Stimulated activated CD4-positive, alpha-beta T cell treated with anti-CD3 and anti-CD28 coated beads, Interleukin-4, amount 100 ng/mL, for 48 hours (primary cell): ENCODE data around the gene CYP4F2.
"Not testable (repeated sequence)": the region's sequence is repeated elsewhere in the genome, so short reads cannot be mapped to it uniquely, and the experiment has no call there.

Experiments used
- DNase-seq, 2 donors: peaks; one replicate each; pipeline ENCODE4 v3.0.0-alpha.2; 2020; ENCODE audit warnings: low read depth in 2 of 2

Gene CYP4F2

DNA sequence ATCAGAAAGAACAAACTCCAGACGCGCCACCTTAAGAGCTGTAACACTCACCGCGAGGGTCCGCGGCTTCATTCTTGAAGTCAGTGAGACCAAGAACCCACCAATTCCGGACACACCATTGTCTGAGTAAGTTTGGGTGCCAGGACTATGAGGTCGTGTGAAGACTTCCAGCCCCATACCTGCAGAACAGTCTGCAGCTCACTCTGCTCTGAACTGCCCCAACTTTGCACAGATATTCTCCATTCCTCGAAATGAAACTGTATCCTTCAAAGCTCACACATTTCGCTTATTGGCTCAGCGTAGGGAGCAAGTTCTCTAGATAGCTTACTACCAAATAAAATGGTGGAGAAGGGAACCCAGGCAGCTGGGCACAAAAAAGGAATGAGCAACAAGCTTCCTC is 2.6 kb upstream of the CYP4F2 start:
- no peak for DNase-seq

DNA sequence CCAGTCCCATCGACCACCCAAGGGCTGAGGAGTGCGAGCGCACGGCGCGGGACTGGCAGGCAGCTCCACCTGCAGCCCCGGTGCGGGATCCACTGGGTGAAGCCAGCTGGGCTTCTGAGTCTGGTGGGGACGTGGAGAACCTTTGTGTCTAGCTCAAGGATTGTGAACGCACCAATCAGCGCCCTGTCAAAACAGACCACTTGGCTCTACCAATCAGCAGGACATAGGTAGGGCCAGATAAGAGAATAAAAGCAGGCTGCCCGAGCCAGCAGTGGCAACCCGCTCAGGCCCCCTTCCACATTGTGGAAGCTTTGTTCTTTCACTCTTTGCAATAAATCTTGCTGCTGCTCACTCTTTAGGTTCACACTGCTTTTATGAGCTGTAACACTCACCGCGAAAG is 2.2 kb upstream of the CYP4F2 start:
- not testable (repeated sequence) for DNase-seq

DNA sequence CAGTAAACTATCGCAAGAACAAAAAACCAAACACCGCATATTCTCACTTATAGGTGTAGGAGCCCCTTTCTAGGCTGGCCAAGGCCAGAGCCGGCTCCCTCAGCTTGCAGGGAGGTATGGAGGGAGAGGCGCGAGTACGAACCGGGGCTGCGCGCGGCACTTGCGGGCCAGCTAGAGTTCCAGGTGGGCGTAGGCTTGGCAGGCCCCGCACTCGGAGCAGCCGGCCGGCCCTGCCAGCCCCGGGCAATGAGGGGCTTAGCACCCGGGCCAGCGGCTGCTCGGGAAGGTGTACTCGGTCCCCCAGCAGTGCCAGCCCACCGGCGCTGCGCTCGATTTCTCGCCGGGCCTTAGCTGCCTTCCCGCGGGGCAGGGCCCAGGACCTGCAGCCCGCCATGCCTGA is 1.7 kb upstream of the CYP4F2 start:
- not testable (repeated sequence) for DNase-seq

DNA sequence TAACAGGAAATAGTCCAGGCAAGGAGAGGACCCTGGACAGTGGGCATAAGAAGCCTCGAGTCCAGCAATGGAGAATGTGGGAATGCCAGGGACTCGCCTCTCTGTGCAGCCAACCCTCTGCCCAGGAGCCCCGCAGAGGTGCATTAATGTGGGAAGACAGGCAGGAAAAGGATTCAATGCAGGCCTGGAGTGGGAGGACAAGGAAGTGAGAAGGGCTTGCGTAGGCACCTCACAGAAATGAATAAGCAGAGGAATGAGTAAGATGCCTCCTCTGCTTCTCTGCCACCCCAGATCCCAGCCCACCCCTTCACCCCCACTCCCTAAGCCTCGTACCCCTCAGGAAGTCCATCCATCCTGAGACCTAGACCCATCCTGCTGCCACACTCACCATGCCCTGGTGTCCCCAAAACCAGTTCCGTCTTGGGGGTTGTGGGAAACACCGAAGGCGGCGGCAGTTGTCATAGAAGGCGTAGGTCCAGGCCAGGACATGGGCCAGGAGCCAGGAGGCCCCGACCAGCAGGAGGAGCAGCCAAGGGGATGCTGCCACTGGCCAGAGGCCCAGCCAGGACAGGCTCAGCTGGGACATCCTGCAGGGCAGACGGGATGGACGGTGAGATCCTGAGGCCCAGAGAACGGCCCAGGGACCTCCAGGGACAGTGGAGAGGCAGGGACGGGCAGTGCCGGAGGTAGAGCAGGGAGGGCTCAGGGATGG is 692 bp downstream of the CYP4F2 start:
- no peak for DNase-seq

DNA sequence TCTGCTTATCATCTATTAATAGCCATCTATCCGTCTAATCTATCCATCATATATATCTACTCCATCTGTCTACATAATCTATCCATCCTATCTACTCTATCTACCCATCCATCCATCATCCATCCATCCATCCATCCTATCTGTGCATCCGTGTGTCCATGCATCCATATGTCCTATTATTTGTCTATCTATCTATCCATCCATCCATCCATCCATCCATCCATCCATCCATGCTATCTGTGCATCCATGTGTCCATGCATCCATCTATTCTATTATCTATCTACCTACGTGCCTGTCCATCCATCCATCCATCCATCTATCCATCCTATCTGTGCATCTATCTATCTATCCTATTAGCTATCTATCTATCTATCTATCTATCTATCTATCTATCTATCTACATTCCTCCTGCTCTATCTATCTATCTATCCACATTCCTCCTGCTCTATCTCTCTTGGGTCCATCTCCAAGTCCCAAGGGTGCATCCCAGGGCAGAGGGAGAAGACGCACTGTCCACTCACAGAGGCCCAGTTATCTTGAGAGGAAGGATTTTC is 1.9 kb downstream of the CYP4F2 start:
- no peak for DNase-seq

DNA sequence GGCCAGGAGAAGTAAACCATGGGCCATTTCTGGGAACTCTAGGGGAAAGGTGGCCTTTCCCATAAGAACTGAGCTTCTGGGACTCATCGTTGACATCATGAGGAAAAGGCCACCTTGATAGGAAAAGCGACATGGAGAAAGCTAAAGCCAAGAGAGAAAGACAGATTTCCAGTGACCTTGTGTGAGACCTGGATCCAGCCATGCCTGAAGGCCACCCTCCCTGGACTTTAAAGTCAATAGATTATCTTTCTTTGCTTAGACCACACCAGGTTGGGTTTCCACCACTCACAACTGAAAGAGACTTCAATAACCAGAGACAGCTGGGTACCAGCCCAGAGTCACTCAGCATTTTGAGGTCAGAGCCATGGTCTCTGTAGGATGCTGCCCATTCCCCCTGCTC is 3.5 kb downstream of the CYP4F2 start:
- DNase-seq = no peak

DNA sequence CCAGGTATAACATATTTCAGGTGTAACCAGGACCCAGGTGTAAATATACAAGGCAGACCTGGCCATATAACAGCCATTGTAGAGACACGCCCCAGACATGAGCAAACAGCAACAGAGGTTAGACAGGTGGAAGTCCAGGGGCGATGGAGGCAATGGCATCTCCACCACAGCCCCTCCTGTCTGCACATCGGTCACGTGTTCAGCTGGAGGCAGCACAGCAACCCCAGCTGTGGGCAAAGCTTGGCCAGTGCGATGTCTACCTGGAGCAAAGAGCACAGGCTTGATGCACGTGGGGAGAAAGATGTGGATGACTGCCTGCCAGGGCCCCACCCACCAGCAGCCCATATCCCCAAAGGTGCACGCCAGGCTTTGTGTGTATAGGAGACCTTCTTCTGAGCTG is 4.4 kb downstream of the CYP4F2 start:
- no peak for DNase-seq

DNA sequence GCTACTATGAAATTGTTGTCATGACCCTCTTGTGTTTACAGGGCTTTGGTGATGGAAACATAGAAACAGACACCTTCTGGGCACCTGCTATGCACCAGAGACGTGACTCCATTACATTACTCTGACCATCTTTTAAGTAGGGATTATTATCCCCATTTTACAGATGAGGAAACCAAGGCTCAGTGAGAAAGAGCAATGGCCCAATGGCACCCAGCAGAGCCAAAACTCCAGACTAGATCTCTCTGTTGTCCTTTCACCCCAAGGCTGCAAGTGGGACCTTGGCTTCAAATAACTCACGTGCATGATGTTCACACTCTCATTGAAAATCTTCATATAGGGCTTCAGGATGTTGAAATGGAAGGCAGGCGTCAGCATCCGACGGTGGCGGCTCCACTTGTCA is 5.9 kb downstream of the CYP4F2 start:
- DNase-seq = no peak

DNA sequence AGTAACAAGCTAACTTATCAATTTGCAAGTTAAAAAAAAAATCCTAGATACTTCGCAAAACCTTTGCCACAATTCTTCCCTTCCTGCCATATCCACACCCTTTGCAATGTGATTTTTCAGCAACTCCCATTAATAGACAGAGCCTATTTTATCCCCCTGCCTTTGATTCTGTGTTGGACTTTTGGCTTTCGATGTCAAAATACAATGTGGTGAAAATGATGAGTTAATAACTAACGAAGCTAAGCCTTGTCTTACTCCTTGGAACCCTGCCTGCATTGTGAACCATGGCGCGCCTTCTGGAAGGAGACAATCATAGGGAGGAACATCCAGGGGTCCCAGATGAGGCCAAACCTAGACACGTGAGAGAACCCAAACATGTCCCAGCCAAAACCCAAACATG is 6.4 kb downstream of the CYP4F2 start:
- DNase-seq = no peak

DNA sequence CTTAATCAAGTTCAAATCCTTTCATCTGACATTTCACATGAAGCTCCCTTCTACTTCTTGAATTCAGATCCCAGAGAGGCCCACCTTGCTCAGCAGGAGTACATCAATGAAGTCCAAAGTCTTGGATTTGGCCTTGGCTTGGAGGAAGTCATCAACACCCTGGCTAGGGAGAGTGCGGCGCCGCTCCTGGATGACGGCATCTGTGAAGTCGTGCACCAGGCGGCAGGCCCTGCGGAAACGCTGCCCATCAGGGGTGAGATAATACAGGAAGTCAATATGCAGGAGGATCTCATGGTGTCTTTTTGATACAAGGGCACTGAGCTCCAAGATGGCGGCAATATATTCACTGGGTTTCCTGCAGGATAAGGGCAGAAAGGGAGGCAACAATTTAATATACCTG is 8.5 kb downstream of the CYP4F2 start:
- not testable (repeated sequence) for DNase-seq

DNA sequence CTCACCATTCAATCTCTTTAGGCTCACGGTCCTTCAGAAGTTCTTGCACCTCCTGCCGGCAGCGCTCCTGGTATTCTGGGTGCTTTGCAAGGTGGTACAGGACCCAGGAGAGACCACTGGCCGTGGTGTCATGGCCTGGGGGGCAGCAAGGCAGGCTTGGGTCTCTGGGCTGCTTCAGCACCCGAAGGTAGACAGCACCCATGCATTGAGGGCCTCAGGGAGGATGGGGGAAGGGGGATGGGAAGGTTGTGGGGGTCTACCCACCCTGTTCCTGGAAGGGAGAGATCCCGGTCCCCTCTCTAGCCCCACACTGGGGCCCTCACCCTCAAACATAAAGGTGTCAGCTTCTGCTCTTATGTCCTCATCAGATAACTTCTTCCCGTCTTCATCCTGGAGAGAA is 12.0 kb downstream of the CYP4F2 start:
- DNase-seq = no peak

DNA sequence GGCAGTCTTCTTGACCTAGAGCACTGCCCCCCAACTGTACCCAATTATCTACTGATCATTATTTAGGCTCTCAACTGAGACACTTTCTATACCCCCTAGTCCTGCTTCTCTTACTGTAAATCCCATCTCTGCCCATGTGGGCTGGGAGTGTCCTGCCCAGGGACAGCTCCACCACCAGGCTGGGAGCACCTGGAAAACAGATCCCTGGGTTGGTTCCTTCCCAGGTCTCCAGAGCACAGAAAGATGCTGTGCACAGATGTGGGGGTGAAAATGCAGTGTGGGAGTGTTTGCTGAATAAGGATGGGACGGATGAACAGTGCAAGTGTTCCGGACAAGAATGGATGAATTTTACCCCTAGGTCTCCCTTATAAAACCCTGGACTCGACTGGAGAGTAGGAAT is 12.7 kb downstream of the CYP4F2 start:
- no peak for DNase-seq

DNA sequence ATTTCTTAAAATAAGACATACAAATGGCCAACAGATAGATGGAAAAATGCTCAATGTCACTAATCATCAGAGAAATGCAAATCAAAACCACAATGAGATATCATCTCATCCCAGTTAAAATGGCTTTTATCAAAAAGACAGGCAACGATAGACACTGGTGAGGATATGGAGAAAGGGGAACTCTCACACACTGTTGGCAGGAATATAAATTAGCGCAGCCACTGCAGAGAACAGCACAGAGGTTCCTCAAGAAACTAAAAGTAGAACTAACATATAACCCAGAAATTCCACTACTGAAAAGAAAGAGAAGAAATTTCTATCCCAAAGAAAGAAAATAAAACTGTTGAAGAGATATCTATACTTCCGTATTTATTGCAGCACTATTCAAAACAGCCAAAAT is 14.5 kb downstream of the CYP4F2 start:
- DNase-seq = not testable (repeated sequence)

DNA sequence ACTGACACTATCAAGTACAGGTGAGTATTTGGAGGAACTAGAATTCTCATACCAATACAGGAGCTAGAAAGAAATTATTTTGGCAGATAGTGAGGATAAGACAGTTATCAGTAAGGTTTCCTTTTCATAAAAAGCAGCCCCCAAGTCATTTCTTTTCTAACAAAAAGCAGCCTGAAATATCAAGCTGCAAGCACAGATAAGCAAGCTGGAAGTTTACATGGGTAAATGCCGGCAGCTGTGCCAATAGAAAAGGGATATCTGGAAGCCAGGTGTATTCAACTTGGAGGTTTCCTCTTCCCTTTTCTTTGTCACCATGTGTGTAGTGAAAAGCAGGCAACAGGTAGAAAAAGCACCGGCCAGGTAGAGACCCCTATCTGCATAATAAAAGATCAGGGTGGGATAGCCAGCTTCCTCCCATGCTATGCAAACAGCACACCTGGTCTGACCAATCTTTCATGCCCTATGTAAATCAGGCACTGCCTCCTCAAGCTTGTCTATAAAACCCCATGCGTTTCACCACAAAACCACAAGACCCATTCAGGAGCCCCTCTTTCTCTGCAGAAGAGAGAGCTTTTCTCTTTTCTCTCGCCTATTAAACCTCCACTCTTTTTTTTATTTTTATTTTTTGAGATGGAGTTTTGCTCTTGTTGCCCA is 22.9 kb downstream of the CYP4F2 start:
- no peak for DNase-seq

DNA sequence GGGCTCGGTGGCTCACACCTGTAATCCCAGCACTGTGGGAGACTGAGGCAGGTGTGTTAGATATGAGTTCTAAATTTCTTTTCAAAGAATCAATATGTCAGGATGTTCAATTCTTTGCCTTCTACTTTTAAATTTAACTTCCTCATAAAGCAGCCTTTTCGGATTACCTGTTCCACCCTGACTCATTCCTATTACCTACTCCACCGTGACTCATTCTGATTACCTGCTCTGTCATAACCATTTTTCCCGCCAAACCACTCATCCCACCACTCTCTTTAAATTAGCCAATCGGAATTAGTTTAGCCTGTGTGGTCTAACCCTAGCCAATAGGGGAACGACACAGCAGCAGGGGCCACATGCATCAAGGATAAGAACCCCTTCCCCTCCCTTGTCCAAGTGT is 24.1 kb downstream of the CYP4F2 start:
- not testable (repeated sequence) for DNase-seq

DNA sequence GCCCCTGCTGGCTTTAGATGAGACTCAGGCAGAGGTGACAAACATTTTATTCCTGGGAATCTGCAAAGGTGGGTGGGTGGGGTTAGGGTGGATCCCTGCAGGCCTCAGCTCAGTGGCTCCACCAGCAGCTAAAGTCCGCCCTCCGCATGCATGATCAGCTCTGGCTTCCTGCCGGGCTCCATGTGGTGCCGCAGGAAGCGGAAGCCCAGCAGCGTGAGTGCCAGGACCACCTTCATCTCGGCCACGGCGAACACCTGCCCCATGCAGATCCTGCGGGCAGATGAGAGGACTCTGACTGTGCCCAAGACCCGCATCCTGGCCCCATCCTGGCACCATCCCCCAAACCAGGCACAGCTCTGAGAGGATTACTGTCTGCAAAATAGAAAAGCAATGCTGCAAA is 26.3 kb downstream of the CYP4F2 start:
- DNase-seq = no peak

DNA sequence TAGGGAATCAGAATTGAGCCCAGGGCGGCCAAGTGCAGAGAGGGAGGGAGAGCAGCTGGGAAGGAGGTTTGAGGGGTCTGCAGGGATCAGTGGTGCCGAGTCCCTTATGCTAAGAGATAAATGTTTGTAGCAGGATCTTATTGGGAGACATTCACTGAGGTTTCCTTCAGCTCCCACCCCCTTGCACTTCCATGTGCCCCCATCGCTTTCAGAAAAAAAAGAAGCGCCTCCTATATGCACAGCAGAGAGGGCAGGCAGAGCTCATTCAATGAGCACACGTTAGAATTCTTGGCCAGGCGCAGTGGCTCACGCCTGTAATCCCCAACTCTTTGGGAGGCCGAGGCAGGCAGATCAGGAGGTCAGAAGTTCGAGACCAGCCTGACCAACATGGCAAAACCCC is 28.0 kb downstream of the CYP4F2 start:
- DNase-seq = no peak

DNA sequence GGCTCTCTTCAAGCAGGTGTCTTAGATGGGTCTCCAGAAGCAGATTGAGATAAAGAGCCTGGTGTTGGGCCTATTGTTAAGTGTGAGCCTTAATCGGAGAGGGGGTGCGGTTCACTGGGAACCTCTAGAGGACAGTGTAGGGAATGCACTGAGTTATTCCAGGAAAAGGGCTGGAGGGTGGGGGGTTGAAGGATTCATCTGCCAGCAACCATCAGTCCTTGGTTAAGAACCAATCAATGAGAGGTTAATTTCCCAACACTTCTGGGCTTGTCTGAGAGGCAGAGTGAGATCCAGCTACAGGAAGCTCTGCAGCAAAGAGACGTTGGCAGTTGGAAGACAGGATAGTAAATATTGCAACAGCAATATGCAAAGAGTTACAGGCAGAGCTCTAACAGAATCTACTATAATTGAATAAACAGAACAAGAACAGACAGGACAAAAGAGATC is 28.7 kb downstream of the CYP4F2 start:
- DNase-seq = peak in 1 of 2 donors; percentile 12

DNA sequence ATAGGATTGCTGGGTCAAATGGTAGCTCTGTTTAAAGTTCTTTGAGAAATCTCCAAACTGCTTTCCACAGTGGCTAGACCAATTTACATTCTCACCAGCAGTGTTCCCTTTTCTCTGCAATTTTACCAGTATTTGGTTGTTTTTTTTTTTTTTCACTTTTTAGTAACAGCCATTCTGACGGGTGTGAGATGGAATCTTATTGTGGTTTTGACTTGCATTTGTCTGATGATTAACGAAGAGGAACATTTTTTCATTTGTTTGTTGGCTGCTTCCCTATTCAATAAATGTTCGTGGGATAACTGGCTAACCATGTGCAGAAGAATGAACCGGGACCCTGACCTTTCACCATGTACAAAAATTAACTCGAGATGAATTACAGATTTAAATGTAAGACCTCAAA is 31.2 kb downstream of the CYP4F2 start:
- no peak for DNase-seq

DNA sequence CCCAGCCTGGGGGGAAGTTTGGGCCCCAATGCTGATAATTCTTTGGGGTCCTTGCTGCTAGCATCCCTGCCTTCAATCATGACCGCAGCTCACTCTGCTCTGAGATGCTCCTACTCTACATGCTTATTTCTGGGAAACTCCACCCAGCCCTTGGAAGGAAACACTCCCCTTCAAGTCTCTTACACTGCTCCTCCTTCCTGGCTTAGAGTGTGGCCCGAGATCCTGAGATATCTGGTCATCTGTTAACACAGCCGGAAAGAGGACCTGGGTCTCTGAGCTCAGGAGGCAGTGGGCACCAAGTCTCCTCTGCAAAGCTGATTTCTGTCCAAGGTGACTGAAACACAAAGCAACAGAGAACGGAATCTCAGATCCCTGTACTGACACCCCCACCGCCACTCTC is 33.0 kb downstream of the CYP4F2 start:
- no peak for DNase-seq

DNA sequence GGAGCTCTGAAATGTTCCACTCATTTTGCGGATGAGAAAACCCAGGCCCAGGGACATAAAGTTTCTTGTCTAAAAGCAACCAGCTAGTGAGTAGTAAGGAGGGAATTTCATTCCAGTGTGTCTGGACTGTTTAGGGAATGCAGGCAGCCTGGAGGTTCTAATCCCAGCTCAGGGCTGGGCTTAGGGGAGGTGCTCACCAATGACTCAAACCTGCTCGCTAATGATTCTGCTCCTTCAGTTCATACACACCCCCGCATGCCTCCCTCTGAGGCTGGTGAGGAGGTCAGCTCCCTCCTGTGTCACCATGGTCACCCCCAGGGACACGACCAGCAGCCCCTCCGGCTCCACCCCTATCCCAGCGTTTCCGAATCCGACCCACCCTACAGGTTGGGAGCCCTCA is 34.6 kb downstream of the CYP4F2 start:
- DNase-seq = no peak

DNA sequence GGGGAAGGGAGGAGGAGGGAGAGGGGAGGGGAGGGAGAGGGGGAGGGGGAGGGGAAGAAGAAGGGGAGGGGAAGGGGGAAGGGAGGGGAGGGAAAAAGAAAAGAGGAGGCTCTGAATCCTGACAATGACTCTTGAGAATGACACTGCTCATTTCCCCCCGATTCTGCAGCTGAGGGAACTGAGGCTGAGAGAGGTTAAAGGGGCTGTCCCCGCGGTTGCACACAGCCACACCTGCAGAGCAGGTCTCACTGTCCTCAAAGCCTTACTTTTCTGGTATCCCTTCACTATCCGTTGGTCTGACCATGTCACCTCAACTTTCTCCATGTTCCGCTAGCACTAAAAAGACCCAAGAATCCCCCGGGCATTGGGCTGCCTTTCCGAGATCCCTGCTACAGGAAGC is 35.4 kb downstream of the CYP4F2 start:
- DNase-seq = no peak

DNA sequence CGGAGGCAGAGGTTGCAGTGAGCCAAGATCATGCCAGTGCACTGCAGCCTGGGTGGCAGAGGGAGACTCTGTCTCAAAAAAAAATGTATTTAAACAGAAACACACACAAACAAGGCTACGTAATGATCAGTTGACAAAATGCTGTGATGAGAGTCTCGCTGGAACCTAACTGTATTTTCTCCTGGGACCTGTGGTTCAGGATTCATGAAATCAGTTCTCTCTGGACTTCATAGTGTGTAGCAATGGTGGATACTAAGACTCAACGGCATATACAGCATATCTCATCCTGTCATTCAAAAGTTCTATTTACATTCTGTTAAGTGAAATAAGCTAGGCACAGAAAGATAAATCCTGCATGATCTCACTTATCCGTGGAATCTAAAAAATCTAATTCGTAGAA is 37.4 kb downstream of the CYP4F2 start:
- DNase-seq = no peak
